Esophagus muscularis mucosa (tissue), 3 donors: ENCODE measurements around the gene SGK1.

Experiments used
- CTCF ChIP-seq, 3 experiments: fragments of 200-600 bp in 2 of 3; fragments of 450-650 bp in 1 of 3; sonication (generic) in 2 of 3; IDR thresholded peaks; one replicate each; pipeline ENCODE4 v1.5.1; 2017 to 2019; ENCODE audit warnings: antibody characterized with exemption in 3 of 3, mild to moderate bottlenecking in 2 of 3, moderate library complexity in 1 of 3
- POLR2A ChIP-seq: fragments of 450-650 bp; IDR thresholded peaks from one replicate; pipeline ENCODE4 v1.6.1; 2017; ENCODE audit warnings: antibody characterized with exemption, moderate library complexity, mild to moderate bottlenecking, low read depth
- POLR2AphosphoS5 ChIP-seq, 2 donors: sonication (generic); formaldehyde crosslinking; IDR thresholded peaks; one replicate each; pipeline ENCODE4 v1.6.1; 2017; ENCODE audit warnings: antibody characterized with exemption in 2 of 2

GRCh38 chr6:134340179-134340975 is 22.5 kb upstream of the SGK1 start:
- TF ChIP-seq CTCF (IDR thresholded peaks at IDR 0.05) (no peak), POLR2AphosphoS5 (IDR thresholded peaks at IDR 0.05) (no peak), POLR2A (no peak)
